Measurements from ENCODE around the gene BMAL1. TPM values are rescaled to one million over a fixed set of nuclear protein-coding genes. Genes with fewer than 3 reads are reported as not detected.
A peak's percentile ranks its signal among the peaks of the same experiment; 100 is the strongest.

BMAL1 gene
- total RNA-seq, 1 donor from 2014 or later = 8.5 TPM

GRCh38 chr11:13276832-13277767, 490 bp upstream of the BMAL1 start:
- DNase-seq (ENCODE audit: low read depth) = peak; percentile 72
- H3K4me3 ChIP-seq (ENCODE audit: low read depth, low read length) = peak overlapping the region; percentile 98
- no peak for TF ChIP-seq CTCF (conservative IDR thresholded peaks at IDR 0.05; ENCODE audit: low read depth, low read length)

GRCh38 chr11:13278609-13279486, 1.3 kb downstream of the BMAL1 start:
- no peak for DNase-seq (ENCODE audit: low read depth)
- H3K4me3 ChIP-seq (ENCODE audit: low read depth, low read length) = peak overlapping the region; percentile 98
- no peak for TF ChIP-seq CTCF (conservative IDR thresholded peaks at IDR 0.05; ENCODE audit: low read depth, low read length)

GRCh38 chr11:13279487-13279834, 1.9 kb downstream of the BMAL1 start:
- peak overlapping the region; percentile 98 for H3K4me3 ChIP-seq (ENCODE audit: low read depth, low read length)
- TF ChIP-seq CTCF (conservative IDR thresholded peaks at IDR 0.05; ENCODE audit: low read depth, low read length) = no peak
- no peak for DNase-seq (ENCODE audit: low read depth)

- TF ChIP-seq CTCF (conservative IDR thresholded peaks at IDR 0.05; ENCODE audit: low read depth, low read length) = no peak
- no peak overlapping the region for H3K4me3 ChIP-seq (ENCODE audit: low read depth, low read length)
- DNase-seq (ENCODE audit: low read depth) = no peak
These were observed 2.6 kb downstream of the BMAL1 start for GRCh38 chr11:13280092-13280722.

- no peak for TF ChIP-seq CTCF (conservative IDR thresholded peaks at IDR 0.05; ENCODE audit: low read depth, low read length)
- no peak for DNase-seq (ENCODE audit: low read depth)
- no peak overlapping the region for H3K4me3 ChIP-seq (ENCODE audit: low read depth, low read length)
These were observed 3.2 kb downstream of the BMAL1 start for GRCh38 chr11:13280777-13281176.

- no peak overlapping the region for H3K4me3 ChIP-seq (ENCODE audit: low read depth, low read length)
- no peak for TF ChIP-seq CTCF (conservative IDR thresholded peaks at IDR 0.05; ENCODE audit: low read depth, low read length)
- no peak for DNase-seq (ENCODE audit: low read depth)
These were observed 6.0 kb downstream of the BMAL1 start for GRCh38 chr11:13283636-13284035.

Data from epithelial cell of proximal tubule (primary cell).